WI38 (cell line): ENCODE data around the gene PEPD.

ENCODE experiments used
- H3K4me3 ChIP-seq: 2 replicates; pipeline ENCODE4 v1.5.1; 2011; ENCODE audit warnings: low read depth, mild to moderate bottlenecking, control low read depth, low read length
- CTCF ChIP-seq: IDR thresholded peaks from 2 replicates; pipeline ENCODE4 v1.5.1; 2012; ENCODE audit warnings: low read depth, mild to moderate bottlenecking, control low read depth, low read length

Gene PEPD

GRCh38 chr19:33450689-33451088 is 70.9 kb downstream of the PEPD start:
- no peak overlapping the region for H3K4me3 ChIP-seq
- no peak for TF ChIP-seq CTCF

- no peak for TF ChIP-seq CTCF
- no peak overlapping the region for H3K4me3 ChIP-seq
Measured at GRCh38 chr19:33449799-33450198, 71.8 kb downstream of the PEPD start.

GRCh38 chr19:33448159-33448516 is 73.5 kb downstream of the PEPD start:
- no peak for TF ChIP-seq CTCF

GRCh38 chr19:33447336-33448158 is 74.0 kb downstream of the PEPD start:
- no peak overlapping the region for H3K4me3 ChIP-seq
- no peak for TF ChIP-seq CTCF

More at GRCh38 chr19:33448159-33448516, 73.5 kb downstream of the PEPD start:
- H3K4me3 ChIP-seq, result no peak overlapping the region

GRCh38 chr19:33446330-33447293 is 75.0 kb downstream of the PEPD start:
- no peak overlapping the region for H3K4me3 ChIP-seq

GRCh38 chr19:33445442-33446329 is 75.9 kb downstream of the PEPD start:
- no peak overlapping the region for H3K4me3 ChIP-seq
- TF ChIP-seq CTCF, result no peak

More at GRCh38 chr19:33446330-33447293, 75.0 kb downstream of the PEPD start:
- no peak for TF ChIP-seq CTCF
